ENCODE measurements around the gene ZNF626.

GRCh38 chr19:20612711-20613316 lies 48.6 kb downstream of the ZNF626 start:
- no peak for TF ChIP-seq POLR2A (IDR thresholded peaks at IDR 0.05)
- TF ChIP-seq, protein P1, sequence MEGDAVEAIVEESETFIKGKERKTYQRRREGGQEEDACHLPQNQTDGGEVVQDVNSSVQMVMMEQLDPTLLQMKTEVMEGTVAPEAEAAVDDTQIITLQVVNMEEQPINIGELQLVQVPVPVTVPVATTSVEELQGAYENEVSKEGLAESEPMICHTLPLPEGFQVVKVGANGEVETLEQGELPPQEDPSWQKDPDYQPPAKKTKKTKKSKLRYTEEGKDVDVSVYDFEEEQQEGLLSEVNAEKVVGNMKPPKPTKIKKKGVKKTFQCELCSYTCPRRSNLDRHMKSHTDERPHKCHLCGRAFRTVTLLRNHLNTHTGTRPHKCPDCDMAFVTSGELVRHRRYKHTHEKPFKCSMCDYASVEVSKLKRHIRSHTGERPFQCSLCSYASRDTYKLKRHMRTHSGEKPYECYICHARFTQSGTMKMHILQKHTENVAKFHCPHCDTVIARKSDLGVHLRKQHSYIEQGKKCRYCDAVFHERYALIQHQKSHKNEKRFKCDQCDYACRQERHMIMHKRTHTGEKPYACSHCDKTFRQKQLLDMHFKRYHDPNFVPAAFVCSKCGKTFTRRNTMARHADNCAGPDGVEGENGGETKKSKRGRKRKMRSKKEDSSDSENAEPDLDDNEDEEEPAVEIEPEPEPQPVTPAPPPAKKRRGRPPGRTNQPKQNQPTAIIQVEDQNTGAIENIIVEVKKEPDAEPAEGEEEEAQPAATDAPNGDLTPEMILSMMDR (IDR thresholded peaks at IDR 0.05) = no peak
